ENCODE data around the gene LMLN.
"Not testable (repeated sequence)": the region's sequence is repeated elsewhere in the genome, so short reads cannot be mapped to it uniquely, and the experiment has no call there.

The LMLN gene

DNA sequence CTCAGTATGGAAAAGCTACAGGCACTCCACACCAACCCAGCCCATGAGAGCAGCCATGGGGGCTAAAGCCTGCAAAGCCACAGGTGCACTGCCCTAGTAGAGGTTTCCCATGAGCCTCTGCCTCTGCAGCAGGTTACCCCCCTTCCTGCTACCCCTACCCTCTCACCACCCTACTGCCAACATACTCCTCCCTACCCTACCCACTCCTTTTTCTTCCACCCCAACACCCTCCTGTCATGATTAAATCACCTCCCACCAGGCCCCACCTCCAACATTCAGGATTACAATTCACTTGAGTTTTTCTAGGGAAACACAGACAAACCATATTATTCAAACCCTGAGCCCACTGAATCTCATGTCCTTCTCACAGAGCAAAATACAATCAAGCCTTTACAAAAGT lies 88.4 kb downstream of the LMLN start:
- Histone ChIP-seq H3K4me1 (ENCODE audit: control insufficient read depth in 1 of 2, insufficient read depth in 1 of 2, low read depth in 1 of 2, low read length in 1 of 2) (no peaks in the 10 kb centered on the region), H3K36me3 (no peaks in the 10 kb centered on the region), H3K27ac (no peak overlapping the region), H3K9me3 (no peaks in the 10 kb centered on the region), H3K4me3 (ENCODE audit: low read depth in 1 of 2, low read length in 1 of 2) (no peak overlapping the region), H3K27me3 (no peaks in the 10 kb centered on the region)
- no peak for TF ChIP-seq CTCF (IDR thresholded peaks at IDR 0.05)

- Histone ChIP-seq H3K27me3 (no peaks in the 10 kb centered on the region), H3K4me3 (ENCODE audit: low read depth in 1 of 2, low read length in 1 of 2) (no peak overlapping the region), H3K27ac (no peak overlapping the region), H3K36me3 (no peaks in the 10 kb centered on the region), H3K4me1 (ENCODE audit: control insufficient read depth in 1 of 2, insufficient read depth in 1 of 2, low read depth in 1 of 2, low read length in 1 of 2) (no peaks in the 10 kb centered on the region), H3K9me3 (no peaks in the 10 kb centered on the region)
- TF ChIP-seq CTCF (IDR thresholded peaks at IDR 0.05): no peak
Measured at GRCh38 chr3:198051836-198052235, 91.8 kb downstream of the LMLN start.

DNA sequence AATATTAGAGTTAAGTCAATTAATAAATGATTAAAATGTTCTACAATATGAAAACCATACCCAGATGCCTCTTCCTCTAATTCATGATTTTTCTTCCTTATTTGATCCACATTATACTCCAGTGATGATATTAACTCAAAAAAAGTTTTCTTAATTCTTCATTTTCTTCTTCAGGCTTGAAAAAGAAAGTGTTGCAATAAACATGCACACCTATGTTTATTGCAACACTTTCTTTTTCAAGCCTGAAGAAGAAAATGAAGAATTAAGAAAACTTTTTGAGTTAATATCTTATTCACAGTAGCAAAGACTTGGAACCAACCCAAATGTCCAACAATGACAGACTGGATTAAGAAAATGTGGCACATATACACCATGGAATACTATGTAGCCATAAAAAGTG lies 93.4 kb downstream of the LMLN start:
- H3K36me3 ChIP-seq; H3K9me3 ChIP-seq; H3K4me3 ChIP-seq (ENCODE audit: low read depth in 1 of 2, low read length in 1 of 2); H3K4me1 ChIP-seq (ENCODE audit: control insufficient read depth in 1 of 2, insufficient read depth in 1 of 2, low read depth in 1 of 2, low read length in 1 of 2); H3K27ac ChIP-seq; H3K27me3 ChIP-seq: not testable (repeated sequence)

DNA sequence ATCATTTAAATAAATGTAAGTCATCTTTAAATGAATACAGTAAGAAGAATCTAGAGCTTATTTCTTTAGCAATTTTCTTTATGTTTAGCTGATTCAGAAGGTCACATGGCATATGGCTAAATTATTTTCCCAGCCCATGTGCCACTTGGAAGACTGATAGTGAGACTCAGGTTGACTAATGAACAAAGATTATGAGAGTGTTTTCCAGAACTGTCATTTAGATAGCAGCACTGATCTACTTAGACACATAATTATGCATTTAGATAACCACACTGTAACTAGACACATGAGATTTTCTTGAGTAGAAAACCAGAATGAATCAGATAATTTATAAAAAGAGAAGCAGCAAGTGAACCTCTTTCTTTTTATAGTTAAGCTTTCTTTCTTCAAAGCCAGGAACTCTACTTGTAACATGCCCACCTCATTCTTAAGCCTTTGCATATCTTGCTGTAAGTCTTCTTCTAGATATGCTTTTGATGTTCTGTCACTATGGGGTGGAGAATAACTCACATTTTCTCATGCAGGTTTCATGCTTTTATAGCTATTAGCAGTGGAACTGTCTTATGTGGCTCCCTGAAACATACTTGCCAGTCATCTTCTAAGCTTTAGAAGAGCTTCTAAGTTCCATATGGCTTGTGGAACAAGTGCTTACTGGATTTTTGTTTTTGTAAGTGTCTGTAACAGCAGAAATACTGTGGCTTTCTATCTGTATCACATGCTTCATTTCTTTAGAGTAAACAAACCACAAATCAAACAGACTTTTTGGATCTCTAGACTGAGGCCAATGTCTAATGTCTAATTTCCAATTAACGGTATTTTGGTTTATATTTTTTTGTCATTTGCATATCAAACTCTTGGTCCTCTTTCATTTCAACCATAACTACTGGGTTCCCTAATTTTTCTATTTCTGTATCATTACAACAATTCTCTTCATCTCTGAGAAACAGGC lies 101.4 kb downstream of the LMLN start:
- TF ChIP-seq CTCF (IDR thresholded peaks at IDR 0.05): no peak

GRCh38 chr3:198062068-198062465 lies 102.0 kb downstream of the LMLN start:
- Histone ChIP-seq H3K27ac (no peak overlapping the region), H3K4me3 (ENCODE audit: low read depth in 1 of 2, low read length in 1 of 2) (no peak overlapping the region), H3K27me3 (no peaks in the 10 kb centered on the region), H3K36me3 (no peaks in the 10 kb centered on the region), H3K4me1 (ENCODE audit: control insufficient read depth in 1 of 2, insufficient read depth in 1 of 2, low read depth in 1 of 2, low read length in 1 of 2) (no peaks in the 10 kb centered on the region), H3K9me3 (no peaks in the 10 kb centered on the region)
- no peak for TF ChIP-seq CTCF (IDR thresholded peaks at IDR 0.05)

More for the DNA sequence above, 101.4 kb downstream of the LMLN start:
- Histone ChIP-seq H3K9me3 (no peaks in the 10 kb centered on the region), H3K36me3 (no peaks in the 10 kb centered on the region), H3K27ac (no peak overlapping the region), H3K4me3 (ENCODE audit: low read depth in 1 of 2, low read length in 1 of 2) (no peak overlapping the region), H3K4me1 (ENCODE audit: control insufficient read depth in 1 of 2, insufficient read depth in 1 of 2, low read depth in 1 of 2, low read length in 1 of 2) (no peaks in the 10 kb centered on the region), H3K27me3 (no peaks in the 10 kb centered on the region)

GRCh38 chr3:198064420-198064819 lies 104.4 kb downstream of the LMLN start:
- H3K36me3 ChIP-seq: no peaks in the 10 kb centered on the region
- no peak overlapping the region for H3K27ac ChIP-seq
- TF ChIP-seq CTCF (IDR thresholded peaks at IDR 0.05): no peak
- H3K9me3 ChIP-seq: no peaks in the 10 kb centered on the region
- no peak overlapping the region for H3K4me3 ChIP-seq (ENCODE audit: low read depth in 1 of 2, low read length in 1 of 2)
- H3K4me1 ChIP-seq (ENCODE audit: control insufficient read depth in 1 of 2, insufficient read depth in 1 of 2, low read depth in 1 of 2, low read length in 1 of 2): no peaks in the 10 kb centered on the region
- no peaks in the 10 kb centered on the region for H3K27me3 ChIP-seq
